ENCODE measurements around the gene KCNK6.
"Not testable (repeated sequence)": the region's sequence is repeated elsewhere in the genome, so short reads cannot be mapped to it uniquely, and the experiment has no call there.

KCNK6 gene

DNA sequence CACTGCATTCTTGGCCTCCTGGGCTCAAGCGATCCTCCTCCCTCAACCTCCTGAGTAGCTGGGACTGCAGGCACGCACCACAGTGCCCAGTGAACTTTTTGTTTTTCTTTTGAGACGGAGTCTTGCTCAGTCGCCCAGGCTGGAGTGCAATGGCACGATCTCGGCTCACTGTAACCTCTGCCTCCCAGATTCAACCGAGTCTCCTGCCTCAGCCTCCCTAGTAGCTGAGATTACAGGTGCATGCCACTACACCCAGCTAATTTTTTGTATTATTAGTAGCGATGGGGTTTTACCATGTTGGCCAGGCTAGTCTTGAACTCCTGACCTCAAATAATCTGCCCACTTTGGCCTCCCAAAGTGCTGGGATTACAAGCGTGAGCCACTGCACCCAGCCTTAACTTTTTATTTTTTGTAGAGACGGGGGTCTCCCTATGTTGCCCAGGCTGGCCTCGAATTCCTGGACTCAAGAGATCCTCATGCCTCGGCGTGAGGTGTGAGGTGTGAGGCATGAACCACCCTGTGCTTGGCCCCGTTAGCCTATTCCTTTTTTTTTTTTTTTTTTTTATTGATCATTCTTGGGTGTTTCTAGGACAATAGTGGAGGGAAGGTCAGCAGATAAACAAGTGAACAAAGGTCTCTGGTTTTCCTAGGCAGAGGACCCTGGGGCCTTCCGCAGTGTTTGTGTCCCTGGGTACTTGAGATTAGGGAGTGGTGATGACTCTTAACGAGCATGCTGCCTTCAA, 43.5 kb downstream of the KCNK6 start:
- not testable (repeated sequence) for FAIRE-seq

DNA sequence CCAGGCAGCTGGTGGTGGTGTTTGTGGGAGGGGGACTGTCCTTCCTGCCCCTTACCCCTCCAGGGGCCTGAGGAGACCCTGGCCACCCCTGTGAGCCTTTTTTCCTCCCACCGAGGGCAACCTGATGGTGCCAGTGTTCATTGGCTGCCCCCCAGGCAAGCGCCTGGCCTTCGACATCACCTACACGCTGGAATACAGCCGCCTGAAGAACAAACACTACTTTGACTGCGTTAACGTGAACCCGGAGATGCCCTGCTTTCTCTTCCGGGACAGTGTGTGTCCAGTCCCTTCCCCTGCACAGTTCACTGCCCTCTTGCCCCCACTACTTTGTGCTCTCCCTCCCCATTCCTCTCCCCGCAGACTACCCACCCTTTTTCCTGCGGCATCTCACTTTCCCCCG, 47.4 kb downstream of the KCNK6 start:
- no peak for FAIRE-seq

DNA sequence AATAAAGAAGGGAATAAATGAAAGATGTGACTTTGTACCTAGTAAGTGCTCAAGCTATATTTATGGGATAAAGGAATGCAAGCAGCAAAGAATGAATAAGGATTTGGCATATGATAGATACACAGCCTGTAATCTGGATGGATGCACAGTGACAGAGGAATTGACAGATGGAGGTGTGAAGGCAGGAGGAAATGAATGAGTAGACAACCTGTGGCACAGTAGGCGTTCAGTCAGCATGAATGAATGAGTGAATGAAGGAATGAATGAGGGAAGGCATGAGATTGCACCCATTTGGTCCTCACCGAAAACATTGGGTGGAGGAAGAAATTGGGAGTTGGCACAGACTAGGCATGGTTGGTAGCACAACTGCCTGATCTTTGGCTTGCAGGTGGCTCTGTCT, 49.9 kb downstream of the KCNK6 start:
- no peak for FAIRE-seq

DNA sequence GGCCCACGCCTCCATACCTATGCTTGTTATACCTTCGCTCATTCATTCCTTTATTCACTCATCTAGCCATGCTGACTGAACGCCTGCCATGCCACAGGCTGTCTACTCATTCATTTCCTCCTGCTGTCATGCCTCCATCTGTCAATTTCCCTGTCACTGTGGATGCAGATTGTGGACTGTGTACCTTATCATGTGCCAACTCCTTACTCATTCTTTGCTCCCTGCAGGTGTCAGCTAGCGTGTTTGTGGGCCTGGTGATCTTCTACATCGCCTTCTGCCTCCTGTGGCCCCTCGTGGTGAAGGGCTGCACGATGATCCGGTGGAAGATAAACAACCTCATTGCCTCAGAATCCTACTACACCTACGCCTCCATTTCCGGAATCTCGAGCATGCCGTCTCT, 50.7 kb downstream of the KCNK6 start:
- no peak for FAIRE-seq

DNA sequence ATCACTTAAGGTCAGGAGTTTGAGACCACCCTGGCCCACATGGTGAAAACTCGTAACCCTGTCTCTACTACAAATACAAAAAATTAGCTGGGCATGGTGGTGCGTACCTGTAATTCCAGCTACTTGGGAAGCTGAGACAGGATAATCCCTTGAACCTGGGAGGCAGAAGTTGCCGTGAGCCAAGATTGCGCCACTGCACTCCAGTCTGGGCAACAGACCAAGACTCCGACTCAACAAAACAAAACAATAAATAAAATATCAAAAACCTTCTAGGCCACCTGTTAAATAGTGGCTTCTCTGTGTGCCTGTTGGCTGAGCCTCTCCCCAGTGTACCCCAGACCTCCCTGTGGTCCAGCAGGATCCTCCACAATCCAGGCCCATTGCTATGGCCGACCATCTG, 51.4 kb downstream of the KCNK6 start:
- no peak for FAIRE-seq

DNA sequence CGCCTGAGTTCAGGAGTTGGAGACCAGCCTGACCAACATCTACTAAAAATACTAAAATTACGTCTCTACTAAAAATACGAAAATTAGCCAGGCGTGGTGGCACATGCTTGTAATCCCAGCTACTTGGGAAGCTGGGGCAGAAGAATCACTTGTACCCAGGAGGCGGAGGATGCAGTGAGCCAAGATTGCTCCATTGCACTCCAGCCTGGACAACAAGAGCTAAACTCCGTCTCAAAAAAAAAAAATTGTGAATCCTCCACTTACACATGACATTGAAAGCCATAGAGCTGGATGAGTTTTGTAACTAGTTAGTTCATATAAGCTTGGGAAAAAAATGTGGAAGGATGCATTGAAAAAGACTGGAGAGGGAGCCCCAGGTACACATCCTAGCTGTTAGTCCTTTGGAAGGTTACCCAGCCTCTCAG, 54.3 kb downstream of the KCNK6 start:
- FAIRE-seq, result no peak

DNA sequence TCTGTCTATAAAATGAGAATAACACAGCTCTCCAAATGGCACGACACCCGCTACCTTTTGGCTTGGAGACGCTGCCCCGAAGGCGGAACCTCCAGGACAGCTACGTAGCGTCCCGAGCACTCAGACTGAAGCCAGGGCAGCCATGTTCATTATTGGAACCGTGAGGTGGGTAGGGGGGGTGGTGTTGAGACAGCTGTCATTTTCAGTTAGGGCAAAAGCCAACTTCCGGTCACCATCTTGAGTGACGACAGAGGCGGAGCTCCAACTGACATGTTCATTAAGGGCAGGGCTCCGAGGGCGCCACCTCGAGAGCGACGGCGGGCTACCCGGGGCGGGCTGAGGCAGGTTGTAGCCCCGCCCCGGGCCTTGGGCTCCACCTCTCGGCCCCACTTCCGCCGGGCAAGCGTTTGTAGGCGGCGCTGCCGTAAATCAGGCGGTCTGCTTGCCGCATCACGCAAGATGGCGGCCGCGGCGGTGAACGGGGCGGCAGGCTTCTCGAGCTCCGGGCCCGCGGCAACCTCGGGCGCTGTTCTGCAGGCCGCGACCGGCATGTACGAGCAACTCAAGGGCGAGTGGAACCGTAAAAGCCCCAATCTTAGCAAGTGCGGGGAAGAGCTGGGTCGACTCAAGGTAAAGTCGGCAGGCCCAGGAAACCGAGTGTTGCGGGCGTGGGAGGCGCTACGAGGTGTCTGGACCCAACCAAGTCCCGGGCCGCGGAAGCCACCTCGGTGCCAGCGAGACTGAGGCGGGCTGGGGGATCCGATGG, 54.9 kb downstream of the KCNK6 start, which contains the start of gene PSMD8:
TSS of gene PSMD8 (plus strand) at position 240 of the 766 bp plus-strand sequence. CDS start at position 271, 31 bp downstream.
- peak; percentile 99 for FAIRE-seq

DNA sequence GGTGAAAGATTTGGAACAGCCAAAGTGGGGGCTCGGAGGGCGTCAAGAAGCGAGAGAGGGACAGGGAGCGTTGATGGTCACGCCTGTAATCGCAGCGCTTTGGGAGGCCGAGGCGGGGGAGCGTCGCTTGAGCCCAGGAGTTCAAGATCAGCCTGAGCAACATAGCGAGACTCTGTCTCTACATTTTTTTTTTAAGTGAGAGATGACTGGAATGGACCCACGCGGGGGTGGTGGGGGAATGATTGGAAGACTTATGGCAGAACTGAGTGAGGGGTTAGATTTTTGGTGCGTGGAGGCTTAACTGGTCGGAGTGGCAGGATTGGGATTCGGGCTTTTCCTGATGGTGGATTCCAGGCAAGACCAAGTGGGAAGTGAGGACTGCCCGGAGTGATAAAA, 55.5 kb downstream of the KCNK6 start:
- no peak for FAIRE-seq

DNA sequence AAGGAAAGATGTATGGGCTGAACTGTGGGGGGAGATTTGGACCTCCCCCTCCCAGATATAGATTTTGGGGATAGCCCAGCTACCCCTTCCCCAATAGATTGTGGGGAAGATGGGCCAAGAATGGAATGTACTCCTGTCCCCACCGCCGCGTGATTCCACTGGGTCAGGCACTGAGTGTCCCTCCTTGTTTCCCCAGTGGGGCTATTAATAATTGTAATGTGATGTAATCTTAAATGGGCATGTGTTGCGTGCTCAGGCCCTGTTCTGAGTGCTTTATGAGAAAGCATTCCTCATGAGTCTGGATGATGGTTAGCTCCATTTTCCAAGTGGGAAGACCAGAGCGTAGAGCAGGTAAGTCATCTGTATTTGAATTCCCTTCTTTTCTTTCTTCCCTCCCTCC, 56.1 kb downstream of the KCNK6 start:
- FAIRE-seq, result no peak

DNA sequence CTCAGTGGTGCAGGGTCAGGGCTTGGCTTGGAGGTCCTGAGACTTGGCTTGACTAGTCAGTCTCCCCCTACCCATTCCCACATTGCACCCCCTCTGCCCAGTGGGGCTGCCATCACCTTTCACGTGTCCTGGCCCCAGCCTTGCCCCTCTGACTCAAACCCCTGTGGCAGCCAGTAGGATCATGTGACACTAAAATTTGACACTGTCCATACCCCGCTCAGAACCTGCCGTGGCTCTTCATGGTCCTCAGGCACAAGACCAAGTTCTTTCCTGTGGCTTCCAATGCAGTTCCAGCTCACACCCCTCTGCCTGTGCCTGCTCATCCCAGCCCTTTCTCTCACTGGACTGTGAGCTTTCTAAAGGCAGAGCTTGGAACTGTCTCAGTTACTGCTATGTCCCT, 56.9 kb downstream of the KCNK6 start:
- no peak for FAIRE-seq

DNA sequence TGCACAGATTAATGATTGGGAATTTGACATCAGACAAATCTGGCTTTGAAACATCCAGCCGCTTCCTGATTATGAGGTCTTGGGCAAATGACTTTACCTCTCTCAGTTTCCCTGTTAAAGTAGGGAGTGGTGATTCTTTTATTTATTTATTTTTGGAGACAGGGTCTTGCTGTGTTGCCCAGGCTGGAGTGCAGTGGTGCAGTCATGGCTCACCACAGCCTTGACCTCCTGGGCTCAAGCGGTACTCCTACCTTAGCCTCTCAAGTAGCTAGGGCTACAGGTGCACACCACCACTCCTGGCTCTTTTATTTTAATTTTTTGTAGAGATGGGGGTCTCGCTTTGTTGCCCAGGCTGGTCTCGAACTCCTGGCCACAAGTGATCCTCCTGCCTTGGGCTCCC, 57.4 kb downstream of the KCNK6 start:
- no peak for FAIRE-seq

DNA sequence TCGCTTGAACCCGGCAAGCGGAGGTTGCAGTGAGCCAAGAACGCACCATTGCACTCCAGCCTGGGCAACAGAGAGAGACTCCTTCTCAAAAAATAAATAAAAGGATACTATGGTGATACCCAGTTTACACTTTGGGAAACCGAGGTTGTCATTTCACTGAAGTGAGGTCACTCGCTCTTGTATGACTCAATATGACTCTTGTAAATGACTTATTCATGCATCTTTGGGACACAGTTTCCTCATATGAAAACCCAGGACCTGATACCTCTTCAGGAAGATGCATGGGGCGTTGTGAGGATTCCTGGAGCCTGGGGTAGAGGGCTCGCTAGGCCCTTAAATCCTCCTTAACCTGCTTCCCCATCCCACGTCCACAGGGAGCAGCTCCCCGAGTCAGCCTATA, 59.2 kb downstream of the KCNK6 start:
- no peak for FAIRE-seq

DNA sequence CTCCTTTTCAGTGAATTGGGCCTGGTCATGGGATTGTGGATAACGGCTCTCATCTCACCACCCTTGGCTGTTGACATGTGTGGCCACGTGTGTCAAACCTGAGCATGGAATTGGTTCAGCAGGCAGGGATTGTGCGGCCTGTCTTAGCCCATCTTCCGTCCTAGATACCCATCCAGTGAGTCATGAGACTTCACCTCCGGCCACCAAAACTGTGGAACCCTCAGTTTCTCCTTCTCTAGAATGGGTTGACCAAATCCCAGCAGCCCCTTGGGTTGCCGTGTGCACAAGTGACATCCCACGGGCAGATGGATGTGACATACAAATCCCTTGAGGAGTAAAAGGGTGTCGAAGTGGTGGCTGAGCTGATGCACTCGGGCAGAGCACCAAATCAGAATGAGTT, 61.5 kb downstream of the KCNK6 start:
- no peak for FAIRE-seq

All from A204.1 (cell line).